HG03558 (cell line): ENCODE data around the gene GNG4.

Experiments
- ATAC-seq: cut with Tn5 transposase; IDR thresholded peaks from one replicate; pipeline ENCODE4 v1.9.1; 2021; ENCODE audit warnings: moderate number of reproducible peaks; ENCODE audit not compliant: unreplicated experiment; ENCODE audit errors: extremely low read depth

The GNG4 gene

GRCh38 chr1:235502601-235503402, 146.8 kb downstream of the GNG4 start:
- ATAC-seq = no peak

- no peak for ATAC-seq
Measured at GRCh38 chr1:235500971-235501540, 148.5 kb downstream of the GNG4 start.
